Tibial artery (tissue), 4 donors: ENCODE results near the gene FHL3.

Experiments used
- DNase-seq, 2 donors: peaks; one replicate each; pipeline ENCODE4 v3.0.0-alpha.2; 2019
- H3K27ac ChIP-seq, 2 donors: fragments of 200-600 bp; sonication (generic) in 1 of 2; 1 replicate in 1 of 2; 2 replicates in 1 of 2; pipeline ENCODE4 v1.5.1; 2018 to 2019; ENCODE audit warnings: mild to moderate bottlenecking in 1 of 2
- H3K27me3 ChIP-seq, 2 donors: fragments of 200-600 bp; sonication (generic) in 1 of 2; one replicate each; pipeline versions ENCODE4 v1.5.1 to v1.6.0; 2016 to 2019
- H3K36me3 ChIP-seq, 3 donors: fragments of 200-600 bp; sonication (generic) in 2 of 3; one replicate each; pipeline ENCODE4 v1.5.1; 2016 to 2019; ENCODE audit warnings: mild to moderate bottlenecking in 2 of 3
- H3K4me1 ChIP-seq, 4 donors: fragments of 200-600 bp; sonication (generic) in 2 of 4; 1 replicate in 3 of 4; 2 replicates in 1 of 4; pipeline ENCODE4 v1.5.1; 2016 to 2019
- H3K4me3 ChIP-seq, 2 donors: fragments of 200-600 bp; sonication (generic) in 1 of 2; 1 replicate in 1 of 2; 2 replicates in 1 of 2; pipeline ENCODE4 v1.5.1; 2018 to 2019; ENCODE audit warnings: mild to moderate bottlenecking in 2 of 2
- H3K9me3 ChIP-seq, 3 donors: fragments of 200-600 bp; sonication (generic) in 1 of 3; one replicate each; pipeline ENCODE4 v1.5.1; 2016 to 2019
- CTCF ChIP-seq, 2 experiments: fragments of 200-600 bp in 1 of 2; fragments of 450-650 bp in 1 of 2; IDR thresholded peaks; one replicate each; pipeline ENCODE4 v1.5.1; 2017 to 2019; ENCODE audit warnings: antibody characterized with exemption in 2 of 2, mild to moderate bottlenecking in 1 of 2, moderate library complexity in 1 of 2
- intact Hi-C: fragments of 100-400 bp; cut with DNase I; formaldehyde crosslinking; loops from one replicate; pipeline ENCODE4 v1.15.0; 2023; ENCODE audit warnings: low total_unique reads

FHL3 gene

GRCh38 chr1:38030596-38031512 is 25.5 kb upstream of the FHL3 start:
- Histone ChIP-seq H3K4me3 (no peak overlapping the region), H3K27me3 (peaks cover 0 to 21% of the 10 kb centered on the region in 2 donors), H3K36me3 (peaks cover 3 to 13% (median 8%) of the 10 kb centered on the region in 3 donors), H3K9me3 (no peaks in the 10 kb centered on the region), H3K27ac (no peak overlapping the region), H3K4me1 (peaks cover 0 to 27% (median 19%) of the 10 kb centered on the region in 4 donors)
- intact Hi-C loops = loop anchor here (10.0 kb wide), 1 partner anchor 784 kb away; no protein-coding TSS in a partner anchor
- no peak for DNase-seq
- no peak for TF ChIP-seq CTCF (IDR thresholded peaks at IDR 0.05)

- Histone ChIP-seq H3K9me3 (no peaks in the 10 kb centered on the region), H3K27me3 (peaks cover 0 to 13% of the 10 kb centered on the region in 2 donors), H3K4me1 (peaks cover 0 to 27% (median 19%) of the 10 kb centered on the region in 4 donors), H3K27ac (no peak overlapping the region), H3K36me3 (peaks cover 12 to 23% (median 18%) of the 10 kb centered on the region in 3 donors), H3K4me3 (no peak overlapping the region)
- intact Hi-C loops = loop anchor here (10.0 kb wide), 1 partner anchor 785 kb away; no protein-coding TSS in a partner anchor
- no peak for DNase-seq
- TF ChIP-seq CTCF (IDR thresholded peaks at IDR 0.05) = no peak
Observed at GRCh38 chr1:38029685-38030511, 24.6 kb upstream of the FHL3 start.

- Histone ChIP-seq H3K9me3 (no peaks in the 10 kb centered on the region), H3K27me3 (peaks cover 0 to 8% of the 10 kb centered on the region in 2 donors), H3K27ac (no peak overlapping the region), H3K36me3 (peaks cover 16 to 30% (median 24%) of the 10 kb centered on the region in 3 donors), H3K4me1 (peaks cover 0 to 27% (median 19%) of the 10 kb centered on the region in 4 donors), H3K4me3 (no peak overlapping the region)
- intact Hi-C loops = no loop called here
- no peak for DNase-seq
- TF ChIP-seq CTCF (IDR thresholded peaks at IDR 0.05) = no peak
Observed at GRCh38 chr1:38029081-38029681, 23.9 kb upstream of the FHL3 start.

GRCh38 chr1:38028671-38029070 is 23.4 kb upstream of the FHL3 start:
- intact Hi-C loops = no loop called here
- peaks cover 21 to 35% (median 29%) of the 10 kb centered on the region in 3 donors for H3K36me3 ChIP-seq
- H3K27ac ChIP-seq = no peak overlapping the region
- H3K4me1 ChIP-seq = peaks cover 0 to 27% (median 19%) of the 10 kb centered on the region in 4 donors
- no peaks in the 10 kb centered on the region for H3K9me3 ChIP-seq
- no peak for DNase-seq
- no peak overlapping the region for H3K4me3 ChIP-seq
- peaks cover 0 to 8% of the 10 kb centered on the region in 2 donors for H3K27me3 ChIP-seq
- TF ChIP-seq CTCF (IDR thresholded peaks at IDR 0.05) = no peak

- Histone ChIP-seq H3K4me1 (peaks cover 0 to 27% (median 19%) of the 10 kb centered on the region in 4 donors), H3K4me3 (no peak overlapping the region), H3K27ac (no peak overlapping the region), H3K36me3 (peaks cover 27 to 40% (median 35%) of the 10 kb centered on the region in 3 donors), H3K9me3 (no peaks in the 10 kb centered on the region), H3K27me3 (peaks cover 0 to 8% of the 10 kb centered on the region in 2 donors)
- intact Hi-C loops = no loop called here
- no peak for DNase-seq
- no peak for TF ChIP-seq CTCF (IDR thresholded peaks at IDR 0.05)
Observed at GRCh38 chr1:38028105-38028591, 22.8 kb upstream of the FHL3 start.
